ENCODE measurements around the gene RAMP1.

- TF ChIP-seq CTCF (IDR thresholded peaks at IDR 0.05; ENCODE audit: poor library complexity) (no peak), EZH2 (IDR thresholded peaks at IDR 0.05; ENCODE audit: borderline replicate concordance) (no peak), EZH2phosphoT487 (IDR thresholded peaks at IDR 0.05; ENCODE audit: low read depth, severe bottlenecking, unreplicated experiment) (no peak)
Observed at GRCh38 chr2:237876532-237876931, 17.1 kb downstream of the RAMP1 start.

Measured in hepatocyte (in vitro differentiated cells).